Epithelial cell of alveolus of lung (primary cell): Measurements from ENCODE around the gene CYB561D2. TPM values are rescaled to one million over a fixed set of nuclear protein-coding genes. Genes with fewer than 3 reads are reported as not detected.

Experiments
- total RNA-seq: library from RNA; depleted of rRNA; stranded (reverse); fragments of >200 nt; gene quantifications from 2 replicates; pipeline ENCODE4 v1.2.1, GENCODE V29; 2015

CYB561D2 gene
- total RNA-seq, result 29.9 and 33.4 TPM in 2 replicates

GRCh38 chr3:50350527-50351322, at the start of gene CYB561D2, which contains the start of gene NPRL2:
Gene CYB561D2 (plus strand): TSS chr3:50350862. CDS start chr3:50351434, 572 bp downstream.
Gene NPRL2 (minus strand): TSS chr3:50350775. CDS start chr3:50350652, 123 bp downstream.

GRCh38 chr3:50303013-50303815, 47.4 kb upstream of the CYB561D2 start, which contains the start of gene HYAL1:
Gene HYAL1 (minus strand): TSS chr3:50303574. CDS start chr3:50302956, 618 bp downstream.

GRCh38 chr3:50322386-50323091, 28.1 kb upstream of the CYB561D2 start, which contains the start of gene HYAL2:
Gene HYAL2 (minus strand): TSS chr3:50322745. CDS start chr3:50320489, 2,256 bp downstream.

GRCh38 chr3:50327943-50328691, 22.5 kb upstream of the CYB561D2 start, which contains the start of gene TUSC2:
Gene TUSC2 (minus strand): TSS chr3:50328223. CDS start chr3:50328099, 124 bp downstream.

GRCh38 chr3:50340448-50341329, 10.0 kb upstream of the CYB561D2 start, which contains the start of gene RASSF1:
Gene RASSF1 (minus strand): TSS chr3:50340836. CDS start chr3:50340805, 31 bp downstream.

GRCh38 chr3:50345586-50346234, 5.0 kb upstream of the CYB561D2 start, which contains the start of gene ZMYND10:
Gene ZMYND10 (minus strand): TSS chr3:50345732. CDS start chr3:50345579, 153 bp downstream.

GRCh38 chr3:50358911-50359759, 8.5 kb downstream of the CYB561D2 start, which contains the start of gene TMEM115:
Gene TMEM115 (minus strand): TSS chr3:50359521. CDS start chr3:50359063, 458 bp downstream.

Other genes starting within 250 kb of the CYB561D2 start
- 12.4 and 40.2 TPM in 2 replicates for gene SEMA3F, start 195.5 kb upstream of the CYB561D2 start, total RNA-seq
- not detected in 2 replicates for gene GNAT1, start 159.3 kb upstream of the CYB561D2 start, total RNA-seq
- 0.40 TPM in 1 of 2 replicates, not detected in the other for gene SLC38A3, start 145.6 kb upstream of the CYB561D2 start, total RNA-seq
- 137 and 271 TPM in 2 replicates for gene GNAI2, start 114.7 kb upstream of the CYB561D2 start, total RNA-seq
- gene SEMA3B, start 81.7 kb upstream of the CYB561D2 start, total RNA-seq, result 3.1 and 26.3 TPM in 2 replicates
- gene LSMEM2, start 71.8 kb upstream of the CYB561D2 start, total RNA-seq, result not detected in 2 replicates
- 39.0 and 86.2 TPM in 2 replicates for gene IFRD2, start 58.4 kb upstream of the CYB561D2 start, total RNA-seq
- gene HYAL3, start 51.5 kb upstream of the CYB561D2 start, total RNA-seq, result 7.4 and 13.4 TPM in 2 replicates
- 12.3 and 14.3 TPM in 2 replicates for gene NAA80, start 51.5 kb upstream of the CYB561D2 start, total RNA-seq
- 1.3 and 4.5 TPM in 2 replicates for gene HYAL1, start 47.3 kb upstream of the CYB561D2 start, total RNA-seq
- 68.3 and 88.3 TPM in 2 replicates for gene HYAL2, start 28.1 kb upstream of the CYB561D2 start, total RNA-seq
- gene TUSC2, start 22.6 kb upstream of the CYB561D2 start, total RNA-seq, result 17.6 and 45.5 TPM in 2 replicates
- gene RASSF1, start 10.0 kb upstream of the CYB561D2 start, total RNA-seq, result 31.2 and 42.7 TPM in 2 replicates
- gene ZMYND10, start 5.1 kb upstream of the CYB561D2 start, total RNA-seq, result 0.48 and 1.4 TPM in 2 replicates
- gene NPRL2, start 87 bp upstream of the CYB561D2 start, total RNA-seq, result 15.4 and 16.0 TPM in 2 replicates
- gene TMEM115, start 8.7 kb downstream of the CYB561D2 start, total RNA-seq, result 59.6 and 74.7 TPM in 2 replicates
- 0.08 TPM in 1 of 2 replicates, not detected in the other for gene CACNA2D2, start 152.8 kb downstream of the CYB561D2 start, total RNA-seq
- 7.4 and 11.9 TPM in 2 replicates for gene C3orf18, start 216.9 kb downstream of the CYB561D2 start, total RNA-seq
- gene HEMK1, start 218.7 kb downstream of the CYB561D2 start, total RNA-seq, result 13.4 and 15.6 TPM in 2 replicates